WTC11 (cell line): ENCODE measurements around the gene CYSTM1.

Source experiments
- ELF4 ChIP-seq: sonication (generic); formaldehyde crosslinking; IDR thresholded peaks from 2 replicates; pipeline ENCODE4 v1.8.1; 2022; ENCODE audit warnings: low read depth, mild to moderate bottlenecking, moderate library complexity, missing genetic modification reagents
- TEAD4 ChIP-seq: sonication (generic); formaldehyde crosslinking; IDR thresholded peaks from 2 replicates; pipeline ENCODE4 v1.8.0; 2022; ENCODE audit warnings: mild to moderate bottlenecking, missing genetic modification reagents
- ZNF263 ChIP-seq: sonication (generic); formaldehyde crosslinking; IDR thresholded peaks from 2 replicates; pipeline ENCODE4 v1.8.1; 2022; ENCODE audit warnings: low read depth, mild to moderate bottlenecking, moderate library complexity, missing genetic modification reagents
- TF ChIP-seq, protein P1 (sequence below): sonication (generic); formaldehyde crosslinking; IDR thresholded peaks from 2 replicates; pipeline ENCODE4 v1.8.1; 2023; ENCODE audit warnings: mild to moderate bottlenecking, missing genetic modification reagents, moderate library complexity
- TF ChIP-seq, protein P2 (sequence below): fragments of 200-600 bp; IDR thresholded peaks from 2 replicates; pipeline ENCODE4 v1.8.0; 2022; ENCODE audit warnings: antibody characterized with exemption
- TF ChIP-seq, protein P3 (sequence below): sonication (generic); formaldehyde crosslinking; IDR thresholded peaks from 2 replicates; pipeline ENCODE4 v1.8.1; 2022; ENCODE audit warnings: low read depth, mild to moderate bottlenecking, moderate library complexity, missing genetic modification reagents, borderline replicate concordance
- TF ChIP-seq, protein P4 (sequence below): sonication (generic); formaldehyde crosslinking; IDR thresholded peaks from 2 replicates; pipeline ENCODE4 v1.8.0; 2022; ENCODE audit warnings: mild to moderate bottlenecking, missing genetic modification reagents

DNA sequence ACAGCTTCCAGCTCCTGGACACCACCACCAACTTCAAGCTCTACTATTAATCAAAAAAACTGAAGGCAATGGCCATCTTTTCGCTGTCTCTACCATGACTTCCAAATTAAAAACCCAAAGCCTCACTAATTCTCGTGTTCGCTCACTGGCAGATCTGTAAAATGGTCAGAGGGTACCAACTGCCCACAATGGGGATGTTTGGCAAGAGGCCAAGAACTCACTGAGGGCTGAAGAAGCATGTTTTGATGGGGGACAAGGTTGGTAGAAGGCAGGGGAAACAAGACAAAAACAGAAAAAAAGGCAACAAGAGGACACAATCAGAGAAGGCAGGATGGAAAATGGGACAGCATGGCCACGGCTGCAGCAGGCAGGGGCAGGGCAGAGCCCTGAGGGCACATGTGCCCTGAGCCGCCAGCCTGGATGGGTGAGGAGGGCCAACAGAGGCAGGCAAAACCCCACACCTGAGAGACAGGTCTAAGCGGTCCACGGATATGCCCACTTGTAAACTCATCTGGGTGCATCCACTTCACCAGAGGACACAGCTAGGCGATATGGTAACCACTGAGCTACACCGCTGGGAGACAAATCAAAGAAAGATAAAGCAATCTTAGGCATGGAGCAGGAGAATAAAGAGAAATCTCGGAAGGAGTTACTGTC lies 77.6 kb downstream of the CYSTM1 start:
- TF ChIP-seq, protein P1, sequence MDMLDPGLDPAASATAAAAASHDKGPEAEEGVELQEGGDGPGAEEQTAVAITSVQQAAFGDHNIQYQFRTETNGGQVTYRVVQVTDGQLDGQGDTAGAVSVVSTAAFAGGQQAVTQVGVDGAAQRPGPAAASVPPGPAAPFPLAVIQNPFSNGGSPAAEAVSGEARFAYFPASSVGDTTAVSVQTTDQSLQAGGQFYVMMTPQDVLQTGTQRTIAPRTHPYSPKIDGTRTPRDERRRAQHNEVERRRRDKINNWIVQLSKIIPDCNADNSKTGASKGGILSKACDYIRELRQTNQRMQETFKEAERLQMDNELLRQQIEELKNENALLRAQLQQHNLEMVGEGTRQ (CRISPR knock-in tag): no peak
- TF ChIP-seq, protein P2, sequence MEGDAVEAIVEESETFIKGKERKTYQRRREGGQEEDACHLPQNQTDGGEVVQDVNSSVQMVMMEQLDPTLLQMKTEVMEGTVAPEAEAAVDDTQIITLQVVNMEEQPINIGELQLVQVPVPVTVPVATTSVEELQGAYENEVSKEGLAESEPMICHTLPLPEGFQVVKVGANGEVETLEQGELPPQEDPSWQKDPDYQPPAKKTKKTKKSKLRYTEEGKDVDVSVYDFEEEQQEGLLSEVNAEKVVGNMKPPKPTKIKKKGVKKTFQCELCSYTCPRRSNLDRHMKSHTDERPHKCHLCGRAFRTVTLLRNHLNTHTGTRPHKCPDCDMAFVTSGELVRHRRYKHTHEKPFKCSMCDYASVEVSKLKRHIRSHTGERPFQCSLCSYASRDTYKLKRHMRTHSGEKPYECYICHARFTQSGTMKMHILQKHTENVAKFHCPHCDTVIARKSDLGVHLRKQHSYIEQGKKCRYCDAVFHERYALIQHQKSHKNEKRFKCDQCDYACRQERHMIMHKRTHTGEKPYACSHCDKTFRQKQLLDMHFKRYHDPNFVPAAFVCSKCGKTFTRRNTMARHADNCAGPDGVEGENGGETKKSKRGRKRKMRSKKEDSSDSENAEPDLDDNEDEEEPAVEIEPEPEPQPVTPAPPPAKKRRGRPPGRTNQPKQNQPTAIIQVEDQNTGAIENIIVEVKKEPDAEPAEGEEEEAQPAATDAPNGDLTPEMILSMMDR: no peak
- TF ChIP-seq ELF4: no peak
- no peak for TF ChIP-seq TEAD4 (CRISPR knock-in tag)
- TF ChIP-seq, protein P3, sequence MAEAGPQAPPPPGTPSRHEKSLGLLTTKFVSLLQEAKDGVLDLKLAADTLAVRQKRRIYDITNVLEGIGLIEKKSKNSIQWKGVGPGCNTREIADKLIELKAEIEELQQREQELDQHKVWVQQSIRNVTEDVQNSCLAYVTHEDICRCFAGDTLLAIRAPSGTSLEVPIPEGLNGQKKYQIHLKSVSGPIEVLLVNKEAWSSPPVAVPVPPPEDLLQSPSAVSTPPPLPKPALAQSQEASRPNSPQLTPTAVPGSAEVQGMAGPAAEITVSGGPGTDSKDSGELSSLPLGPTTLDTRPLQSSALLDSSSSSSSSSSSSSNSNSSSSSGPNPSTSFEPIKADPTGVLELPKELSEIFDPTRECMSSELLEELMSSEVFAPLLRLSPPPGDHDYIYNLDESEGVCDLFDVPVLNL (CRISPR knock-in tag): no peak
- no peak for TF ChIP-seq ZNF263 (CRISPR knock-in tag)
- TF ChIP-seq, protein P4, sequence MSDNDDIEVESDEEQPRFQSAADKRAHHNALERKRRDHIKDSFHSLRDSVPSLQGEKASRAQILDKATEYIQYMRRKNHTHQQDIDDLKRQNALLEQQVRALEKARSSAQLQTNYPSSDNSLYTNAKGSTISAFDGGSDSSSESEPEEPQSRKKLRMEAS (CRISPR knock-in tag): no peak
